Measurements from ENCODE around the gene BRSK1. TPM values are rescaled to one million over a fixed set of nuclear protein-coding genes. Genes with fewer than 3 reads are reported as not detected.

Gene BRSK1
- total and polyA plus RNA-seq, 2 of the 13 experiments (the other 11 are each of a cell fraction or from before 2014, with no cell fraction given) = 0.18 to 1.2 TPM

DNA sequence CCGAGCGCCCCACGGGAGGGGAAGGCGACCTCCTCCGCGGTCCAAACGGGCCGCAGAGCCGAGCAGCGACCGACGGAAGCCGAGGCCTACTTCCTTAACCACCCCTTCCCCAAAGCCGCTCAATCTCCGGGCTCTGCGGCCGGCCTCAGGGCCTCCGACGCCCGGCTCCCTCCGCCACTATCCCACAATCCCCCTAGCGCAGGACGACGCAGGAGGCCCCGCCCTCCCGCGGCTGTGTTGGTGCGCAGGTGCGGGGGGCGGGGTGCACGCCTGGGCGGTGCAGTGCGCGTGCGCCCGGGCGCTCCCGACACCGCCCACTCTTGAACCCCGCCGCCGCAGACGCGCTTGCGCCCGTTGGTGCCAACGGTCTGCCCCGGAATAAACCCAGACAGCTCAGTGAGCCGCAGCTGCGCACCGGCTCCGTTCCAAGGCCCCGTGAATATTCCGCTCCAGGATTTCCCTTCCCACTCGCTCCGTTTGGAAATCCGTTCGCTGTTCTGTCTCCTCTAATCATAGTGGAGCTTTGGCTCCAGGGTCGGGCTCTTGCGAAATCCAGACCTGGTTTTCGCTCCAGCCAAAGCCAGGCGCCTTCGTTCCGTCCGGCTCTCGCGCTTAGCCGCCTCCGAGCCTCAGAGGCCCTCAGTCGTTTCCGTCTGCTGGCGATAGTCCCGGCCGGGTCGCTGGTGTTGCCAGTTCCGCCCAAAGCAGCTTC is 24.8 kb upstream of the BRSK1 start, which contains the start of gene PPP6R1 (continued):
- TF ChIP-seq, protein P1, sequence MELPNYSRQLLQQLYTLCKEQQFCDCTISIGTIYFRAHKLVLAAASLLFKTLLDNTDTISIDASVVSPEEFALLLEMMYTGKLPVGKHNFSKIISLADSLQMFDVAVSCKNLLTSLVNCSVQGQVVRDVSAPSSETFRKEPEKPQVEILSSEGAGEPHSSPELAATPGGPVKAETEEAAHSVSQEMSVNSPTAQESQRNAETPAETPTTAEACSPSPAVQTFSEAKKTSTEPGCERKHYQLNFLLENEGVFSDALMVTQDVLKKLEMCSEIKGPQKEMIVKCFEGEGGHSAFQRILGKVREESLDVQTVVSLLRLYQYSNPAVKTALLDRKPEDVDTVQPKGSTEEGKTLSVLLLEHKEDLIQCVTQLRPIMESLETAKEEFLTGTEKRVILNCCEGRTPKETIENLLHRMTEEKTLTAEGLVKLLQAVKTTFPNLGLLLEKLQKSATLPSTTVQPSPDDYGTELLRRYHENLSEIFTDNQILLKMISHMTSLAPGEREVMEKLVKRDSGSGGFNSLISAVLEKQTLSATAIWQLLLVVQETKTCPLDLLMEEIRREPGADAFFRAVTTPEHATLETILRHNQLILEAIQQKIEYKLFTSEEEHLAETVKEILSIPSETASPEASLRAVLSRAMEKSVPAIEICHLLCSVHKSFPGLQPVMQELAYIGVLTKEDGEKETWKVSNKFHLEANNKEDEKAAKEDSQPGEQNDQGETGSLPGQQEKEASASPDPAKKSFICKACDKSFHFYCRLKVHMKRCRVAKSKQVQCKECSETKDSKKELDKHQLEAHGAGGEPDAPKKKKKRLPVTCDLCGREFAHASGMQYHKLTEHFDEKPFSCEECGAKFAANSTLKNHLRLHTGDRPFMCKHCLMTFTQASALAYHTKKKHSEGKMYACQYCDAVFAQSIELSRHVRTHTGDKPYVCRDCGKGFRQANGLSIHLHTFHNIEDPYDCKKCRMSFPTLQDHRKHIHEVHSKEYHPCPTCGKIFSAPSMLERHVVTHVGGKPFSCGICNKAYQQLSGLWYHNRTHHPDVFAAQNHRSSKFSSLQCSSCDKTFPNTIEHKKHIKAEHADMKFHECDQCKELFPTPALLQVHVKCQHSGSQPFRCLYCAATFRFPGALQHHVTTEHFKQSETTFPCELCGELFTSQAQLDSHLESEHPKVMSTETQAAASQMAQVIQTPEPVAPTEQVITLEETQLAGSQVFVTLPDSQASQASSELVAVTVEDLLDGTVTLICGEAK (IDR thresholded peaks at IDR 0.05) = no peak
- TF ChIP-seq, protein P1 (CRISPR knock-in tag; IDR thresholded peaks at IDR 0.05) = no peak; the same call in 1 of the 2 replicates
- TF ChIP-seq CHCHD3 (CRISPR knock-in tag; IDR thresholded peaks at IDR 0.05) (no peak), ZNF10 (CRISPR knock-in tag; IDR thresholded peaks at IDR 0.05; ENCODE audit: borderline replicate concordance, low read depth) (no peak), ZNF546 (CRISPR knock-in tag; conservative IDR thresholded peaks at IDR 0.05) (peak; percentile 80; the same call in 1 of the 2 replicates), HIVEP1 (CRISPR knock-in tag; IDR thresholded peaks at IDR 0.05) (peak; percentile 83)
- TF ChIP-seq, protein P2, sequence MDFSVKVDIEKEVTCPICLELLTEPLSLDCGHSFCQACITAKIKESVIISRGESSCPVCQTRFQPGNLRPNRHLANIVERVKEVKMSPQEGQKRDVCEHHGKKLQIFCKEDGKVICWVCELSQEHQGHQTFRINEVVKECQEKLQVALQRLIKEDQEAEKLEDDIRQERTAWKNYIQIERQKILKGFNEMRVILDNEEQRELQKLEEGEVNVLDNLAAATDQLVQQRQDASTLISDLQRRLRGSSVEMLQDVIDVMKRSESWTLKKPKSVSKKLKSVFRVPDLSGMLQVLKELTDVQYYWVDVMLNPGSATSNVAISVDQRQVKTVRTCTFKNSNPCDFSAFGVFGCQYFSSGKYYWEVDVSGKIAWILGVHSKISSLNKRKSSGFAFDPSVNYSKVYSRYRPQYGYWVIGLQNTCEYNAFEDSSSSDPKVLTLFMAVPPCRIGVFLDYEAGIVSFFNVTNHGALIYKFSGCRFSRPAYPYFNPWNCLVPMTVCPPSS (IDR thresholded peaks at IDR 0.05) = no peak
- TF ChIP-seq, protein P3, sequence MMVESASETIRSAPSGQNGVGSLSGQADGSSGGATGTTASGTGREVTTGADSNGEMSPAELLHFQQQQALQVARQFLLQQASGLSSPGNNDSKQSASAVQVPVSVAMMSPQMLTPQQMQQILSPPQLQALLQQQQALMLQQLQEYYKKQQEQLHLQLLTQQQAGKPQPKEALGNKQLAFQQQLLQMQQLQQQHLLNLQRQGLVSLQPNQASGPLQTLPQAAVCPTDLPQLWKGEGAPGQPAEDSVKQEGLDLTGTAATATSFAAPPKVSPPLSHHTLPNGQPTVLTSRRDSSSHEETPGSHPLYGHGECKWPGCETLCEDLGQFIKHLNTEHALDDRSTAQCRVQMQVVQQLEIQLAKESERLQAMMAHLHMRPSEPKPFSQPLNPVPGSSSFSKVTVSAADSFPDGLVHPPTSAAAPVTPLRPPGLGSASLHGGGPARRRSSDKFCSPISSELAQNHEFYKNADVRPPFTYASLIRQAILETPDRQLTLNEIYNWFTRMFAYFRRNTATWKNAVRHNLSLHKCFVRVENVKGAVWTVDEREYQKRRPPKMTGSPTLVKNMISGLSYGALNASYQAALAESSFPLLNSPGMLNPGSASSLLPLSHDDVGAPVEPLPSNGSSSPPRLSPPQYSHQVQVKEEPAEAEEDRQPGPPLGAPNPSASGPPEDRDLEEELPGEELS (CRISPR knock-in tag; IDR thresholded peaks at IDR 0.05) = peak; percentile 76
- TF ChIP-seq, protein P4, sequence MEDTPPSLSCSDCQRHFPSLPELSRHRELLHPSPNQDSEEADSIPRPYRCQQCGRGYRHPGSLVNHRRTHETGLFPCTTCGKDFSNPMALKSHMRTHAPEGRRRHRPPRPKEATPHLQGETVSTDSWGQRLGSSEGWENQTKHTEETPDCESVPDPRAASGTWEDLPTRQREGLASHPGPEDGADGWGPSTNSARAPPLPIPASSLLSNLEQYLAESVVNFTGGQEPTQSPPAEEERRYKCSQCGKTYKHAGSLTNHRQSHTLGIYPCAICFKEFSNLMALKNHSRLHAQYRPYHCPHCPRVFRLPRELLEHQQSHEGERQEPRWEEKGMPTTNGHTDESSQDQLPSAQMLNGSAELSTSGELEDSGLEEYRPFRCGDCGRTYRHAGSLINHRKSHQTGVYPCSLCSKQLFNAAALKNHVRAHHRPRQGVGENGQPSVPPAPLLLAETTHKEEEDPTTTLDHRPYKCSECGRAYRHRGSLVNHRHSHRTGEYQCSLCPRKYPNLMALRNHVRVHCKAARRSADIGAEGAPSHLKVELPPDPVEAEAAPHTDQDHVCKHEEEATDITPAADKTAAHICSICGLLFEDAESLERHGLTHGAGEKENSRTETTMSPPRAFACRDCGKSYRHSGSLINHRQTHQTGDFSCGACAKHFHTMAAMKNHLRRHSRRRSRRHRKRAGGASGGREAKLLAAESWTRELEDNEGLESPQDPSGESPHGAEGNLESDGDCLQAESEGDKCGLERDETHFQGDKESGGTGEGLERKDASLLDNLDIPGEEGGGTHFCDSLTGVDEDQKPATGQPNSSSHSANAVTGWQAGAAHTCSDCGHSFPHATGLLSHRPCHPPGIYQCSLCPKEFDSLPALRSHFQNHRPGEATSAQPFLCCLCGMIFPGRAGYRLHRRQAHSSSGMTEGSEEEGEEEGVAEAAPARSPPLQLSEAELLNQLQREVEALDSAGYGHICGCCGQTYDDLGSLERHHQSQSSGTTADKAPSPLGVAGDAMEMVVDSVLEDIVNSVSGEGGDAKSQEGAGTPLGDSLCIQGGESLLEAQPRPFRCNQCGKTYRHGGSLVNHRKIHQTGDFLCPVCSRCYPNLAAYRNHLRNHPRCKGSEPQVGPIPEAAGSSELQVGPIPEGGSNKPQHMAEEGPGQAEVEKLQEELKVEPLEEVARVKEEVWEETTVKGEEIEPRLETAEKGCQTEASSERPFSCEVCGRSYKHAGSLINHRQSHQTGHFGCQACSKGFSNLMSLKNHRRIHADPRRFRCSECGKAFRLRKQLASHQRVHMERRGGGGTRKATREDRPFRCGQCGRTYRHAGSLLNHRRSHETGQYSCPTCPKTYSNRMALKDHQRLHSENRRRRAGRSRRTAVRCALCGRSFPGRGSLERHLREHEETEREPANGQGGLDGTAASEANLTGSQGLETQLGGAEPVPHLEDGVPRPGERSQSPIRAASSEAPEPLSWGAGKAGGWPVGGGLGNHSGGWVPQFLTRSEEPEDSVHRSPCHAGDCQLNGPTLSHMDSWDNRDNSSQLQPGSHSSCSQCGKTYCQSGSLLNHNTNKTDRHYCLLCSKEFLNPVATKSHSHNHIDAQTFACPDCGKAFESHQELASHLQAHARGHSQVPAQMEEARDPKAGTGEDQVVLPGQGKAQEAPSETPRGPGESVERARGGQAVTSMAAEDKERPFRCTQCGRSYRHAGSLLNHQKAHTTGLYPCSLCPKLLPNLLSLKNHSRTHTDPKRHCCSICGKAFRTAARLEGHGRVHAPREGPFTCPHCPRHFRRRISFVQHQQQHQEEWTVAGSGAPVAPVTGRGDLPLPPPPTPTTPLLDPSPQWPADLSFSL (CRISPR knock-in tag; IDR thresholded peaks at IDR 0.05) = no peak
